Superior temporal gyrus (tissue), 1 donor: ENCODE measurements around the gene KRT7.
"Not testable (repeated sequence)": the region's sequence is repeated elsewhere in the genome, so short reads cannot be mapped to it uniquely, and the experiment has no call there.

Experiments used
- DNase-seq: peaks from one replicate; pipeline ENCODE4 v3.0.0-alpha.2; 2016; ENCODE audit errors: extremely low spot score

Gene KRT7

DNA sequence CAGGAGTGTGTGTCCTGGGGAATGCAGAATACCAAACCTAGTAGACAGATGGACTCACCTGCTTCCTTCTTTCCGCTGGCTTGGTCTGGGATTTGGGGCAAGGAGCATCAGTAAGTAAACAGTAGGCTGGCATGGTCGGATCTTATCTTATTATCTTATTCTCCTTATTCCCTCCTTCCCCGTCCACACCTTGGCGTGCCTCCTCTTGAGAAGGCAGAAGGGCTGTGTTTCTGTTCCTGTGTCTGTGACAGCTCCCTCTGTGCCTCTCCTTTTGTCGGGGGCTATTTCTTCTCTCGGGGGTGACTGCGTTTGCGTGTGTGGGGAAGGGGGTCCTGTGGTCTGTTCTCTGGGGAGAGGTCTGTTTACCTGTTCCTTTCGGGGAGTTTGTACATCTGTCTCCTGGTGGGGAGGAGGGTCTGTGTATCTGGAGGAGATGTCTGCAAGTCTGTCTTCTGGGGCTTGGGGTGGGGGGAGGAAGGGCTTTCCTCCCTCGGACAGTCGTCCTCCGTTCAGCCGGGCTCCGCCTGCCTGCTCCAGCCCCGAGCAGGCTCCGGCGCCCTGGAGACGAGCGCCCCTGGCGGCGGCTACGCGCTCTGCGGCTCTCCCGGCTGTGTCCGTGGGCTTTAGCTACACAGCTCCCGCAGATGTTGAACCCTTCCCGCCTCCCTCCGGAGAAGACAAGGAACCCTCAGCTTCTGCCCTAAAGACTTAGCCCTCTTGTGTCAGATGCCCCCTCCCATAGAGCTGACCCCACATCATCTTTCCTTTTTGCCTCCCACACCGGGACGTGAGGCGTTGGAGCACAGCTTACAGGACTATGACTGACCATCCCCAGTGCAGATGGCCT is 45.8 kb downstream of the KRT7 start:
- peak; percentile 80 for DNase-seq

DNA sequence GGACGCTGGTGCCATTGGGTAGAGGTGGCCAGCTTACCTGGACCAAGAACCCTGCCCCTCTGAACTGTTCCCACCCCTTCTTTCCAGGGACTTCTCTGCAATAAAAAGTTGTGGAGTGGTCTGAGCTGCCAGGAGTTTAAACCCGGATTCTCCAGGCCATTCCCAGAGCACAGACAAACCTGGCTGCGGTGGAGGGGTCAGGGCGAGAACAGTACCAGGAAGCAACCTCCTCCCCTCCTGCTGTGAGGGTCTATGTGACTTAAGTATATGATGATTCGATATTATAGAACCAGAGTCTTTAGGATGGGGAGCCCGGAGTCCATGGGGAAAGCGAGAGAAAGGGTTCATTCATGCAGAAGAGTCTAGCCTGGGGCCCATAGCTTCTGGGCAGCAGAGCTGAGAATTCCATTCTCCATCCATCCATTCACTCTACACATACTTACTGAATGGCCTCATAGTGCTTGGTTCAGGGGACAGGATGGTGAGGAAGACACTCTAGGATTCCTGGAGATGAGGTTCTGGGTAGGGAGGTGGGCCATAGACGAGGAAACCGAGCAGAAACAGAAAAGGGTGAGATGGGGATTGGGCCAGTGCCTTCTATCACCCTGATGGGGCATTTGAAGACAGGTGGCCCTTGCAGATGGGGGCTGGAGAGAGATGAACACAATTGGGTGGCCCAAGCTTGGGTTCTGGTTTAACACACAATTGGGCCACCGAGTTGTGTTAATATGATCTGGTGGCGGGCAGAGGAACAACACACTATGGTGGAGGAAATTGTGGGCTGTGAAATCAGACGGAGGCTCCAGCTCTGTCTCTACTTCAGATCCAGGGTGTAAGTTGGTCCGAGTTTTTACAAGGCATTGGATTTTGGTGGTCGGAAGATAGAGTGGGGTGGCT is 46.6 kb downstream of the KRT7 start:
- no peak for DNase-seq

DNA sequence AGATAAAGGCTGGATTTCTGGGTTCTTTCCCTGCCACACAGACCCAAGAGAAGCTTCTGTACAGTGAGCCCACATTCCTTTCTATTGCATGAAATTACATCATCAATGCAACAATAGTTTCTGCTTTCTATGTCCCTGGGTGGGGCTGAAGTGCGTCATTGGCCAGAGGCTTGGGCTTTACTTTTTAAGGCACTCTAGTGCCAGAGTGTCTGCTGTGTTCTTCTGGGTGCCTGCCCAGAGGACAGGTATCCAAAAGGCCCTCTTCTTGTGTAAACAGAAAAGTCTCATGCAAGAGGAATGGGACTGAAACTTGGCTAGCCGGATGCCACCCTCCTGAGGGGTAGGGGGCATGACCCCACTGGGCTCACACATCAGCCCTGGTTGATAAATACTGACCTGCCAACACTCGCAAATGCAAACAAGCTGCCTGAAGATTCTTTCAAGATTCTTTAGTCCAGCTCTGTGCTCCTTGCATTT is 47.3 kb downstream of the KRT7 start:
- DNase-seq, result no peak

DNA sequence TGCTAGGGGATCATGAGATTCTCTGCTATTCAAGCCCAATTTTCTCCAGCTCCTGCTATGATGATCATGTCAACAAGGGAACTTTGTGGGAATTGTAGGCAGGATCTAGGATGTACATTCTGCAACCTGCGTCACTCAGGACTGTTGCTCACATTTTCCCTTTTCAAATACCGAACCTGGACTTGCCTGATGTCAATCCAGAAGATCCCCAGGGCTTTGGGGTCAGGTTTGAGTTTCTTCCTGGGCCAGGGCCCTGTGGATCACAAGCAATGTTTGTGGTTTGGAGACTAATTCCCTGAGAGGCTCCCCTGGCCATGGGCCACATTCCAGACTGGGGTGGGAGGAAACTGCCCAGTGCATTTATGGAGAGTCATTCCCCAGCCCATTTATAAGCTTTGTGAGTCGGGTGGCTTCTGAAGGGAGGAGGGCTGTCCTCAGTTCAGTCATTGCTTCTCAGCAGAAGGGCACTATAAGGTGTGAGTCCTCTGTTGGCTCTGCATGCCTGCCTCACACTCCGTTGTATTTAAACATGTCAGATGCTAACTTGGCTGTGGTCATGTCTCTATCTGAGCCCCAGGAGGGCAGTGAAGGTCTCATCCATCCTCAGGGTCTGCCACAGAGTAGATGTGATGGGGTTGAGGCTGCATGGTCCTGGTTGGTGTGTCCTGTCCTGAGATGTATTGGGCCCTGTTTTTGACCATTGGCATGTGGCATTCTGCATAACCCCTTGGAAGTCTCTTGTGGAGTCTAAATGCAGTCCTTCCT is 47.9 kb downstream of the KRT7 start:
- DNase-seq, result no peak

GRCh38 chr12:52284562-52285171 is 51.6 kb downstream of the KRT7 start:
- no peak for DNase-seq

DNA sequence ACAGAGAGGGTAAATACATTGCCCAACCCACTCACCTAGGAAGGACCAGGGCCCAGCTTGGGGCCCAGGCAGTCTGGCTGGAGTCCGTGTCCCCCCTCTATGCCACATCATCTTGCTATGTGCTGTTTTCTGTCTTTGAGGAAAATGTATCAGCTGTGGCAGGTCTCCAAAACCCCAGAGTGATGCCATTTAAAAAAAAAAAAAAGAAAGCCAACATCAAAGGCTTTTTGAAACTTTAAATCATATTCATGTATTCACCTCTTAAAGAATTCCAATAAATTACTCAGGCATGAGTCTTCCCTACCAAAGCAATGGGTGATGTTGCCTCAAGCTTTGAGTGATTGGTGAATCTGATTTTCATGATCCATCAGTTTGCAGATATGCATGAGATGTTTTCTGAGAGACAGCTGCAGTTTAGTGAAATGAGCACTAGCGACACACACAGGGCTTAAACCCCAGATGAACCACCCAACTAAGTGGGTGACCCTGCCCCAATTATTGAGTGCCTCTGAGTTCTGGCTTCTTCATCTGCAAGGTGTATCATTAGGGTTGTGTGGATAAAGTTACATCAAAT is 52.2 kb downstream of the KRT7 start:
- DNase-seq, result no peak

DNA sequence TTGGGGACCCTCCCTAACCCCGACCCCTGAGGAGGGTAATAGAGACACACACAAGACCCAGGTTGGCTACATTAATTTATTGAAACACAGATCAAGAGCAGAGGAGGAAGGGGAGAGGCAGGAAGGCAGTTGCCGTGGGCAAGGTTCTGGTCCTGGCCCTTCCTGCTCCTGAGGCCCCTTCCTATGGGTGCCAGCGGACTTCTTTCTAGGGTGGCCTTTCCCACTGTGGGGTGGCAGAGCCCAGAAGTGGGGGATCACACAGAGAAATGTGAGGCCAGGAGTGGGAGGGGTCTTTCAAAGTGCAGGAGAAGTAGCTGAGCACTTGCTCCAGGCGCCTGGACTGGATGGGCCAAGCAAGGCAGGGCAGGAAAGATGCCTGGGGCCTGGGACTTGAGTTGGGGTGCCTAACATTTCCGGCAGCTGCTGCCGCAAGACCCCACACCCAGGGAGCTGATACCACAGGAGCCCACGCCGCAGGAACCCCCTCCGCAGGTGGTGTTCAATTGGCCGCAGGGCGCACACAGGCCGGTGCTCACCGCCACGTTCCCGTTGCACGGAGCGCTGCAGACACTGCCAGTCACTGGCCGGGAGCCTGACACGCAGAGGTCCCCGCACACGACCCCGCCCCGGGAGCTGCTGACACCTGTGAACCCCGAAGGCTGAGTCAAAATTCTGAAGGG is 52.9 kb downstream of the KRT7 start:
- DNase-seq, result no peak

DNA sequence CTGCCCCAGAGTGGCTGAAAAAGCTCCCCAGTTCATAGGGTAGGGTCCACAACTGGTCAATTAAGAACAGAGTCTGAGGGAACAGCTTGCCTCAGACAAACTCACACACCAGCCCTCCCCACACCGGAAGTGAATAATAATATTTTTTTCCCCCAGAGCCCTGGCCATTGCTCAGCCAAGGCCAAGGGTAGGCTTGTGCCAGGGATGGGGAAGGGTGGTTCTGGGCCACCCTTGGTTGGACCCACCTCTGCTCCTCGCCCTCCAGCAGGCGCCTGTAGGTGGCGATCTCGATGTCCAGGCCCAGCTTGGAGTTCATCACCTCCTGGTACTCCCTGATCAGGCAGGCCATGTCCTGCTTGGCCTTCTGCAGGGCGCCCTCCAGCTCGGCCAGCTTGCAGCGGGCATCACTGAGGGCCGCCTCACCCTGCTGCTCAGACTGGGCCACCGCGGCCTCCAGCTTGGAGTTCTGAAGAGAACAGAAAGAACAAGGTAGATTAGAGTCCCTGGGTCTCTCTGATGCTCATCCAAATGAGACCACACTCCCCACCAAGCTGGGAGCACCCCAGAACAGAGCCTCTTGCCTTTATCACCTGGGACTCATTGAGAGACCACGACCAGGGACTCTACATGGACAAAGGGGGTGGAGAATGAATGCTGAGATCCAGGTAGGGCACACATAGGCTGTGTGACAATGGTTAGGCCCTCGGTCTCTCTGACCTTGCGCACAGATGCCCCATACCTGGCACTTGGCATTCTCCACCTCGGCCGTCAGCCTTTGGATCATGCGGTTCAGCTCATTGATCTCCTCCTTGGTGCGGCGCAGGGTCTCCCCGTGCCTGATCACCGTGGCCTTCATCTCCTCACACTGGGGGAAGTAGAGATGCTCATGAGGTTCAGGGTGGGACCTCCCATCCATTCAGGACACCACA is 54.1 kb downstream of the KRT7 start:
- not testable (repeated sequence) for DNase-seq

DNA sequence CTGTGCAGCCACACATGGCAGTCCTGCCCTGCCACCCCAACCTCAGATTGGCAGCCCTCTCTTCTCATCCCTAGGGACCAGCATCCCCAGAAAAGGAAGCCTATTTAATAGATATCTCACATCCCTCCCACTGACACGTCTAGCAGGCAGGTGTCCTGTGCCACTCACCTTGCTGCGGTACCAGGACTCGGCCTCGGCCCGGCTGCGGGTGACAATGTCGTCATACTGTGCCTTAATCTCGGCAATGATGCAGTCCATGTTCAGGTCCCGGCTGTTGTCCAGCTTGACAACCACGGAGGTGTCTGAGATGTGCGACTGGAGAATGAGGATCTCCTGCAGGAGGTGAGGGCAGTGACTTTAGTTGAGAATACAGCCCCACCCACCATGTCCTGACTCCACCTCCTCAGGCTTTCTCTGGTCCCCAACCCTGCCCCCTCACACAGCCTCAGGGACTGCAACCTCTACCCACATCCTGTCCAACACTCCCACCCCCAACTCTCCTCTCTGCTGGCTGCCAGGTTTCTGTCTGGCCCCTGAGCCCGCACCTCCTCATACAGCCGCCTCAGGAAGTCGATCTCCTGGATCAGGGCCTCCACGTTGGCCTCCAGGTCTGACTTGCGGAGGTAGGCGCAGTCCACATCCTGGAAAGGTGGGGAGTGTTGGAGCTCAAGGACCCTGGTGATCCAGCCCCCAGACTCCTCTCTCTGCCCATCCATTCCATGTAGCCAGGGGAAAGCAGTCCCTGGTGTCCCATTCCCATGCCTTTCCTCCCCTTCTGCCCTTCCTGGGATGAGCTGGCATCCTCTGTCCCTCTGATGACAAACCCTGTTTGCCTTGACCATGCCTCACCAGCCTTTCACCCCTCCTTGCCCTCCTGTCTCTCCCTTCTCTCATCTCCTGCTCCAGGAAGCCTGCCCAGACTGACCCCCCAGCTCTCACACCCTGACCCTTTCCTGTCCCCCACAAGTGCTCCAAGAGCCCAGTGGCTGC is 55.1 kb downstream of the KRT7 start:
- not testable (repeated sequence) for DNase-seq

DNA sequence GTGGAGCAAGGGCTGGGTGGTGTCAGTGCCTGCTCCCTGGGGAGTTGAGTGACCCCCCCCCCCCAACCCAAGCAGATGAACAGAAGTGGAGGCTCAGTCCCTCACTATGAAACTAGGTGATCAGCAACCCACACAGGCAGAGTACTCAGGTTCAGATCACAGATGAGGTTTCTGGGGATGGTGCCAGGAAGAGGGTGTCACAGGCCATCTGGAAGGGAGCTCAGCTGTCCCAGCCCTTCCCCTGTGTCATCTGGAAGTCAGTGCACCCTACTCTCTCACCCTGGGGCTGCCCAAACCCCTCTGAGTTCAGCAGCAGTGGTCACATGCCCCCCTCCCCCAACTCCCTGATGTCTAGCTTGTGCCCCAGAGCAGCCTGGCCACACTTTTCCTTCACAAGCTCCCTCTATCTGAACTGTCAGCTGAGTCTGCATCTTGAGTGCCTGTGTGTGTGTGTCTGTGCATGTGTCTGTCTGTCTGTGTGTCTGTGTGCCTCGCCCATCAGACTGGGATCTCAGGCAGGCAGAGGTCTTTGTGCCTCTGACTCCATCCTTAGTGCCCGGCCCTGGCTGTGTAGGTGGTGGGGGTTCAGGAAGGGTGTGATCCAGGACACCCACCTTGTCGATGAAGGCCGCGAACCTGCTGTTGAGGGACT is 57.6 kb downstream of the KRT7 start:
- DNase-seq, result not testable (repeated sequence)

GRCh38 chr12:52291267-52291935 is 58.4 kb downstream of the KRT7 start, which contains the start of gene KRT81:
Gene KRT81 (minus strand): TSS chr12:52291534. CDS start chr12:52291465, 69 bp downstream.
- no peak for DNase-seq

- DNase-seq, result no peak
Observed at GRCh38 chr12:52293926-52294325, 60.9 kb downstream of the KRT7 start.

GRCh38 chr12:52294803-52295202 is 61.8 kb downstream of the KRT7 start:
- no peak for DNase-seq

GRCh38 chr12:52295663-52296062 is 62.6 kb downstream of the KRT7 start:
- no peak for DNase-seq

DNA sequence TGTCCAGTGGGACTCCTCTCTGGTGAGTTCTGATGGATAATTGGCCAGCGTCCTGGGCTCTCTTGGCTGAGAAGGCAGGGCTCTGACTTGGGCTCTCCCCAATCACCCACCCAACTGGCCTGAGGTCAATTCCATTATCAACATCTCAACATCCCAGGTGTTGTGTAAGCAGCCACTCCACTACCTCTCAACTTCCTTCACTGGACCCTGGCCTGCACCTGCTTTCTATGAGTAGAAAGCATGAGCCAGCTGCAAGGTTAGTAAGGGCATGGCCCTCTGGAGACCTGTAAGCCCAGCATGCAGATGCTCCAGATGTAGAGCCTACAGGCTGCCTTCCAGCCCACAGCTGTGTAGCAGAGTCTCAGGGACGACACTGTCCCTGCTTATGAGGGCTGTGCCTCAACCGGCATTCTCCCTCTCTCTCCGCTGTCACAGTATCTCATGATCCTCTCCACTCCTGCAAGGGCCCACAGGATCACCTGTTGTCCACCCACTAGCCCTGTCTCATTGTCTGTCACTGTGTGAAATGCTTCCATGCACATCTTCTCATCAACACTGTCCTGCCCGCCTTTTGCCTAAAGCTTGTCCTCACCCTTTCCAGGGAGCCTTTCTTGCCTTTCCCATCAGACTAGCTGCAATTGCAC is 63.7 kb downstream of the KRT7 start:
- DNase-seq, result no peak
